Myocyte (in vitro differentiated cells): Measurements from ENCODE around the gene EMC8. TPM values are rescaled to one million over a fixed set of nuclear protein-coding genes. Genes with fewer than 3 reads are reported as not detected.

ENCODE experiments used
- DNase-seq: peaks from one replicate; pipeline ENCODE4 v3.0.0-alpha.2; 2012; ENCODE audit warnings: low read depth
- total RNA-seq: library from RNA; depleted of rRNA; stranded (reverse); fragments of >200 nt; gene quantifications from 2 replicates; pipeline ENCODE4 v1.2.3, GENCODE V29; 2014

The EMC8 gene
- total RNA-seq, 1 donor from 2014 or later: 40.3 TPM

GRCh38 chr16:85785927-85786326 is 13.4 kb downstream of the EMC8 start:
- DNase-seq: no peak

GRCh38 chr16:85784813-85785212 is 14.5 kb downstream of the EMC8 start:
- DNase-seq: no peak

- no peak for DNase-seq
Observed at GRCh38 chr16:85783441-85783840, 15.9 kb downstream of the EMC8 start.

GRCh38 chr16:85782451-85782850 is 16.9 kb downstream of the EMC8 start:
- no peak for DNase-seq

GRCh38 chr16:85781695-85782370 is 17.5 kb downstream of the EMC8 start:
- DNase-seq: peak; percentile 38

- no peak for DNase-seq
Observed at GRCh38 chr16:85781156-85781555, 18.2 kb downstream of the EMC8 start.

- no peak for DNase-seq
Observed at GRCh38 chr16:85780281-85780680, 19.1 kb downstream of the EMC8 start.

GRCh38 chr16:85778873-85779272 is 20.5 kb downstream of the EMC8 start:
- DNase-seq: no peak

- DNase-seq: peak; percentile 19
Observed at GRCh38 chr16:85777583-85778310, 21.6 kb downstream of the EMC8 start.

- DNase-seq: no peak
Observed at GRCh38 chr16:85774811-85775210, 24.5 kb downstream of the EMC8 start.

GRCh38 chr16:85774136-85774535 is 25.2 kb downstream of the EMC8 start:
- no peak for DNase-seq

- no peak for DNase-seq
Observed at GRCh38 chr16:85773044-85773443, 26.3 kb downstream of the EMC8 start.

GRCh38 chr16:85770741-85771140 is 28.6 kb downstream of the EMC8 start:
- DNase-seq: no peak

GRCh38 chr16:85768199-85768598 is 31.1 kb downstream of the EMC8 start:
- DNase-seq: no peak

- DNase-seq: peak; percentile 87
Observed at GRCh38 chr16:85767531-85767930, 31.8 kb downstream of the EMC8 start.

- DNase-seq: no peak
Observed at GRCh38 chr16:85765767-85766166, 33.6 kb downstream of the EMC8 start.

GRCh38 chr16:85765211-85765610 is 34.1 kb downstream of the EMC8 start:
- no peak for DNase-seq

- DNase-seq: no peak
Observed at GRCh38 chr16:85763616-85764015, 35.7 kb downstream of the EMC8 start.

GRCh38 chr16:85762970-85763369 is 36.4 kb downstream of the EMC8 start:
- DNase-seq: no peak

GRCh38 chr16:85761861-85762260 is 37.5 kb downstream of the EMC8 start:
- no peak for DNase-seq

- no peak for DNase-seq
Observed at GRCh38 chr16:85759631-85760419, 39.5 kb downstream of the EMC8 start.

- DNase-seq: no peak
Observed at GRCh38 chr16:85759136-85759535, 40.2 kb downstream of the EMC8 start.
